ENCODE measurements around the gene ARMC9.

Gene ARMC9

DNA sequence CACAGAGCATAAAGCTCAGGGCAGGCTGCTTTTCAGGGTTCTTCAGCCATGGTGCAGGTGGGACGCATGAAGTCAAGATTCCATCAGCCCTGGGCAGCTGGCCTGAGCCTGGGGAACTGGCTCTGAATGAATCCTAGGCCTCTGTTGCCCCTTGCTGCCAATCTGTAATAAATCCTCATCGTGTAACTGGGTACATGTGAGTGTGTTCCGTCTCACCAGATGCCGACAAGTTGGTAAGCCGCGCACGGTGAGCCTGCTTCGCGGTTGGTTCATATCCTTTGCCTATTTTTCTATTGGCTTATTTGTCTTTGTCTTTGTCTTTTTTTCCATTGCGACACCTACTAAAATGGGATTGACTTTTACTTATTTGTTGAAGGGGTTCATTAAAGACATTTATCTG lies 224.7 kb downstream of the ARMC9 start:
- H3K27ac Mint-ChIP-seq, result no peak overlapping the region
- DNase-seq (ENCODE audit: low spot score in 2 of 2), result no peak
- H3K4me1 Mint-ChIP-seq, result peaks cover 20% of the 10 kb centered on the region
- H3K9me3 Mint-ChIP-seq, result no peaks in the 10 kb centered on the region
- no peak for ATAC-seq
- H3K36me3 Mint-ChIP-seq, result no peaks in the 10 kb centered on the region
- H3K4me3 Mint-ChIP-seq, result no peak overlapping the region

Measured in stimulated activated effector memory CD8-positive, alpha-beta T cell treated with anti-CD3 and anti-CD28 coated beads, Interleukin-12 subunit alpha, Interleukin-12 subunit beta, amount 100 ng/mL, for 72 hours (primary cell).